Chondrocyte (in vitro differentiated cells): ENCODE results near the gene CTNNA1. TPM values are rescaled to one million over a fixed set of nuclear protein-coding genes. Genes with fewer than 3 reads are reported as not detected.

Source experiments
- DNase-seq: peaks from one replicate; pipeline ENCODE4 v3.0.0; 2021; ENCODE audit warnings: mixed read lengths, low spot score
- H3K27ac Mint-ChIP-seq: one replicate; pipeline ENCODE4 v1.8.0; 2021; ENCODE audit warnings: mild to moderate bottlenecking, moderate library complexity, mixed read lengths; ENCODE audit not compliant: unreplicated experiment
- H3K27me3 Mint-ChIP-seq: 2 replicates; pipeline ENCODE4 v1.8.0; 2021; ENCODE audit warnings: low read depth, mixed read lengths
- H3K36me3 Mint-ChIP-seq: 2 replicates; pipeline ENCODE4 v1.8.0; 2021; ENCODE audit warnings: low read depth, mixed read lengths
- H3K4me1 Mint-ChIP-seq: 2 replicates; pipeline ENCODE4 v1.8.0; 2021; ENCODE audit warnings: low read depth, mild to moderate bottlenecking, mixed read lengths
- H3K4me3 Mint-ChIP-seq: one replicate; pipeline ENCODE4 v1.8.0; 2021; ENCODE audit warnings: mild to moderate bottlenecking, moderate library complexity, mixed read lengths; ENCODE audit not compliant: unreplicated experiment
- H3K9me3 Mint-ChIP-seq: 2 replicates; pipeline ENCODE4 v1.8.0; 2021; ENCODE audit warnings: low read depth, mixed read lengths
- total RNA-seq: library from RNA; stranded (reverse); gene quantifications from 3 replicates; pipeline ENCODE4 v1.2.1, GENCODE V29; 2021
- TF ChIP-seq, protein P1 (sequence below): fragments of 200-600 bp; sonication (generic); IDR thresholded peaks from 2 replicates; pipeline ENCODE4 v1.5.0; 2021; ENCODE audit warnings: antibody characterized with exemption, mild to moderate bottlenecking, moderate library complexity

The CTNNA1 gene
- total RNA-seq, 1 donor from 2014 or later, result 397 TPM

DNA sequence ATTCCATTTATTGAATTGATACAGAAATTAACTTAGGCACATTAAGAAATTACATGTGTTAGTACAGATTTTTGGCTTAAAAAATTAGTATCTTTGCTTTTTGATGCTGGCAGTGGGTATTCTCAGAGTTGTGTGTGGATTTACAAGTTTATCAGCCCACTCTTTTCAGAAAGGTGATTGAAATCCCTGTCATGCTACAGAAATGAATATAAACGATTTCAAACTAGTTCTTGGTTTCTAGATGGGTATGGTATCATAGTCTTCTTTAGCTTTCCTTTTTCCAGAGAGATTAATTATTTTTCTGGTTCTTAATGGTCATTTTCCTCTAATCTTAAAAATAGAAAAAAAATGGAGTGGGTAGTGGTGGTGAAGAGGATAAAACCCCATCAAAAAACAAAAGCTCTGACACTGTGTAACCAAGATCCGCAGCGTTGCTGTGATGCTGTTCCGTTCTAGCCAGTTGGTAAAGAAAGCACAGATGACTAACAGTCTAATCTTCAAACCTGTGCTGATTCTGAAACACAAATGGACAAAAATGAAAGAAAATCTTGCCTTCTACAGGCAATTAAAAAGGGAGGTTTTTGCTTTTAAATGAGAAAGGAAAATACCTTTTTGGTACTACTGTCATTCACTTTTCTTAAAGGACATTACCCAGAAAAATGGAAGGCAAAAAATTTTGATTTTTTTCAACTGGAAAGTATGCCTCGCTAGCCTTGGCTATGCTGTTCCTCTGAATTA lies 116.7 kb downstream of the CTNNA1 start:
- Mint-ChIP-seq H3K9me3 (no peaks in the 10 kb centered on the region), H3K36me3 (no peaks in the 10 kb centered on the region), H3K27me3 (no peaks in the 10 kb centered on the region), H3K27ac (peak overlapping the region; percentile 93), H3K4me3 (peak overlapping the region; percentile 47), H3K4me1 (peaks cover 78% of the 10 kb centered on the region)
- DNase-seq, result no peak
- TF ChIP-seq, protein P1, sequence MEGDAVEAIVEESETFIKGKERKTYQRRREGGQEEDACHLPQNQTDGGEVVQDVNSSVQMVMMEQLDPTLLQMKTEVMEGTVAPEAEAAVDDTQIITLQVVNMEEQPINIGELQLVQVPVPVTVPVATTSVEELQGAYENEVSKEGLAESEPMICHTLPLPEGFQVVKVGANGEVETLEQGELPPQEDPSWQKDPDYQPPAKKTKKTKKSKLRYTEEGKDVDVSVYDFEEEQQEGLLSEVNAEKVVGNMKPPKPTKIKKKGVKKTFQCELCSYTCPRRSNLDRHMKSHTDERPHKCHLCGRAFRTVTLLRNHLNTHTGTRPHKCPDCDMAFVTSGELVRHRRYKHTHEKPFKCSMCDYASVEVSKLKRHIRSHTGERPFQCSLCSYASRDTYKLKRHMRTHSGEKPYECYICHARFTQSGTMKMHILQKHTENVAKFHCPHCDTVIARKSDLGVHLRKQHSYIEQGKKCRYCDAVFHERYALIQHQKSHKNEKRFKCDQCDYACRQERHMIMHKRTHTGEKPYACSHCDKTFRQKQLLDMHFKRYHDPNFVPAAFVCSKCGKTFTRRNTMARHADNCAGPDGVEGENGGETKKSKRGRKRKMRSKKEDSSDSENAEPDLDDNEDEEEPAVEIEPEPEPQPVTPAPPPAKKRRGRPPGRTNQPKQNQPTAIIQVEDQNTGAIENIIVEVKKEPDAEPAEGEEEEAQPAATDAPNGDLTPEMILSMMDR, result no peak

DNA sequence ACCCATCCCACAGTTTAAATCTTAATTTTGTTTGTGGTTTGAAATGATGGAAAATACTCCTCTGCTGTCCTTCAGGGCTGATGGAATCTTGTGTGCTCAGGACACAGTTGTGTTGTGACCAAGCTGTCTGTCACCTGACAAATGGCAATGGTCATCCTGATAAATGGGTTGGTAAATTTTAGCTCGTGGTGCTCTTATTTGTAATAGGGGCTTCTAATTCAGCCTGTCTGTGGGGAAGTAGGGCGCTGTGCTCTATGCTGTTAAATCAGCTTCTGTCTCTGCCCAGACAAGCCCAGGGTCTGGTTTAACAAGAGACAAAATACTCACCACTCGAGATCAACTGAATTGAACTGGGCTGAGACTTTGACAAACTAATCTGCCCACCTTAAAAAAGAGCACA lies 117.4 kb downstream of the CTNNA1 start:
- peak overlapping the region; percentile 93 for H3K27ac Mint-ChIP-seq
- no peaks in the 10 kb centered on the region for H3K27me3 Mint-ChIP-seq
- no peak for DNase-seq
- peaks cover 85% of the 10 kb centered on the region for H3K4me1 Mint-ChIP-seq
- H3K36me3 Mint-ChIP-seq, result no peaks in the 10 kb centered on the region
- no peak overlapping the region for H3K4me3 Mint-ChIP-seq
- no peaks in the 10 kb centered on the region for H3K9me3 Mint-ChIP-seq
- TF ChIP-seq, protein P1, result no peak

DNA sequence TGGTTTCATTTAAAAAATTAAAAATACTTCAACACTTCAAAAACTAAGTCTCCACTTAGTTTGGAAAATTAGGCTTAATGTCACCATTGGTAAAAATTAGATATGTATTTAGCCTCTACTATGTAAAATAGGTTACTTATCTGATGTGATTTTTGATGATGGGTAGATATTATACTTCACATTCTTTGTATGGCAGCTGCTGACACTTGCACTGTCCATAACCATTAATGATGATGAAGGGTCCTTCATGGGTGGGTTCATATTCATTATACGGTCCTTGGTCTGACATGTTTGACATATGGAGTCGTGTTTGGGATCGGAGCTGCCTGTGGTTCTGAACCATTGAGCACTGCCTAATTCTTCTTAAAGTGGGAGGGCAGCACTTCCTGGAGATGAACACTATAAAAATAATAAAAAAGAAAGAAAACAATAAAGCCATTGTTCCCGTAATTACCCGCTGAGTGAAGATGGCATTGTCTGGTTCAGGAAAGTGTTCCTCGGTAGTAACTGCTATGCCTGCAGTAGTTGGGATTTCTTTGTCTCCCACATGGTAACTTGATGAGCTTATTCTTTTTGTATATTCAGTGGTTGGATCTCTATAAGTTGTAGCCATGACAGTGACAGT lies 119.7 kb downstream of the CTNNA1 start:
- no peak for DNase-seq
- TF ChIP-seq, protein P1, result no peak
- peaks cover 78% of the 10 kb centered on the region for H3K4me1 Mint-ChIP-seq
- no peak overlapping the region for H3K27ac Mint-ChIP-seq
- no peaks in the 10 kb centered on the region for H3K27me3 Mint-ChIP-seq
- no peaks in the 10 kb centered on the region for H3K9me3 Mint-ChIP-seq
- H3K36me3 Mint-ChIP-seq, result no peaks in the 10 kb centered on the region
- H3K4me3 Mint-ChIP-seq, result no peak overlapping the region

DNA sequence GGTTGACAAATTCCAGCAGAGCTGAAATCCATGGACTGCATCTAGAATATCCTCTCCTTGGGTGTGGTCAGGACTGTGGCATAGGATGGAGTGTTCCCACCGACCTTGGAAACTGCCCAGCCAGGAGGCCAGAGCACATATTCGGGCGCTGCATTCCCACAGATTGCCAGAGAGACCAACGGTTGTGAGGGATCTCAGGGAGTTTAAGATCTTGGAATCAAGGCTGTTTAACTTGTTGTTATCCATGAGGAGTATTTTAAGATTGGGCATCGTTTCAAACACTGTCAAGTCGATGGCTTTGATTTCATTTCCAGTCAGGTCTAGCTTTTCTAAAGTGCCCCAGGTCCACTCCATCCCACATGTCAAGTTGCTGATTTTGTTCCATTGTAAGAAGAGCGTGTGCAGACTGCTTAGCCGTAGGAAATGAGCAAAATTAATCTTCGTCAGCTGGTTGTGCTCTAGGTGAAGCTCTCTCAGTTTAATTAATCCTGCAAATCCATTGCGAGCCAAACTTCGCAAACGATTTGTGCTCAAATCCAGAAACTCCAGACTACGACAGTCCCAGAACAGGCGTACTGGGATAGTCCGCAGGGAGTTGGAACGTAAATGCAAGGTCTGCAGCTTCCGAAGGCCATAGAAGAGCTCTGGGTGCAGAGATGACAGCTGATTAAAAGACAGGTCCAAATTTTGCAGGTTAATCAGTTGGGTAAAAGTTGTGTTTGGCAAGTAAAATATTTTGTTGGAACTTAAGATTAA lies 120.4 kb downstream of the CTNNA1 start:
- Mint-ChIP-seq H3K27ac (peak overlapping the region; percentile 60), H3K36me3 (no peaks in the 10 kb centered on the region), H3K4me3 (no peak overlapping the region), H3K4me1 (peaks cover 81% of the 10 kb centered on the region), H3K27me3 (no peaks in the 10 kb centered on the region), H3K9me3 (no peaks in the 10 kb centered on the region)
- DNase-seq, result no peak
- TF ChIP-seq, protein P1, result no peak

DNA sequence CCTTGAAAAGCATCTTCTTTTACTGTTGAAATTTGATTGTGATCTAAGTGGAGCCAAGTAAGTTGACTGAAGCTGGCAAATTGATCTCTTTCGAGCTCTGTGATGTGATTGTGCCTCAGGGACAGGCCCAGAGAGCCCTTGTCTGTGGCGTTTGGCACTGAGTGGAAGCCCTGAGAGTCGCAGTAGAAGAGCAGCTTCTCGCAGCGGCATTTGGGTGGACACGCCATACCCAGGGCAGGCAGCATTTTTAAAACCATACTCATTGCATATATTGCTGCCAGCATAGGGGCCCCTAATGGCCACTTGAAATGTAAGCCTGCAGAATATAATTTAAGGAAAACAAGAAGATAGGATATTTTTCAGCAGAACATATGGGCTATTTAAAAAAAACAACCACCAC lies 121.0 kb downstream of the CTNNA1 start:
- no peaks in the 10 kb centered on the region for H3K9me3 Mint-ChIP-seq
- H3K27ac Mint-ChIP-seq, result peak overlapping the region; percentile 60
- peaks cover 78% of the 10 kb centered on the region for H3K4me1 Mint-ChIP-seq
- TF ChIP-seq, protein P1, result no peak
- H3K36me3 Mint-ChIP-seq, result no peaks in the 10 kb centered on the region
- H3K4me3 Mint-ChIP-seq, result no peak overlapping the region
- no peaks in the 10 kb centered on the region for H3K27me3 Mint-ChIP-seq
- DNase-seq, result no peak
